Measurements from ENCODE around the gene TMEM132A. TPM values are rescaled to one million over a fixed set of nuclear protein-coding genes. Genes with fewer than 3 reads are reported as not detected.

Gene TMEM132A
- total RNA-seq, 1 experiment from 2014 or later = 95.5 TPM

DNA sequence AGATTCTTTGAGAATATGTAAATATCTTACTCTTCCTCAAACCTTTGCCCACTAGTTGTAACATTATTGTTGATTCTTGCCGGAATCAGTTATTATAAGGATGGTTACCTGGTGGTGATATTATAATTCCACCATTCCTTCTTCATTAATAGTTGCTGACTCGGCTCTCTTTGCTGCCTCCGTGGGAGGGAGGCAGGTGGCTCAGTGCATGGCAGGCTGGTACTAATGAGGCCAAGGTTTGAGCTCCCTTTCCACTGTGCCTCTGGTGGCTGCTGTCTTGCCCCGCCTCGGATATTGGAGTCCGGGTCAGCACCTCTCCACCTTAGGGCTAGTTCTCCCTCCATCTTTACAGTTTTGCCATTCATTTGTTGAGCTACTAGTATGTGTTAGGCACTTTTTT is 59.9 kb downstream of the TMEM132A start:
- H3K4ac ChIP-seq (ENCODE audit: low read depth, low read length) = no peak overlapping the region
- no peak overlapping the region for H2BK12ac ChIP-seq (ENCODE audit: insufficient read length, low read depth, low read length)
- H3K27ac Mint-ChIP-seq = no peak overlapping the region; a peak in 1 of 7 replicates
- no peaks in the 10 kb centered on the region for H3K4me1 ChIP-seq (ENCODE audit: insufficient read depth, low read length)
- H4K20me1 ChIP-seq (ENCODE audit: control insufficient read depth, insufficient read depth, insufficient read length) = no peaks in the 10 kb centered on the region
- H3K4me2 ChIP-seq (ENCODE audit: insufficient read depth, insufficient read length, low read length) = no peak overlapping the region
- DNase-seq = no peak
- H2AK5ac ChIP-seq (ENCODE audit: insufficient read length, low read length) = no peak overlapping the region
- no peak overlapping the region for H2BK120ac ChIP-seq (ENCODE audit: low read depth, low read length, poor library complexity, severe bottlenecking)
- H3K27me3 Mint-ChIP-seq (ENCODE audit: low read depth) = peaks cover 28% of the 10 kb centered on the region
- H3K9me3 ChIP-seq (ENCODE audit: control insufficient read depth, low read depth, low read length) = no peaks in the 10 kb centered on the region
- no peaks in the 10 kb centered on the region for H3K36me3 Mint-ChIP-seq (ENCODE audit: insufficient read depth in 1 of 3, low read depth in 3 of 3)
- H3K27ac ChIP-seq (ENCODE audit: insufficient read length, low read depth, low read length) = no peak overlapping the region
- no peak overlapping the region for H4K5ac ChIP-seq (ENCODE audit: insufficient read length, low read depth, low read length)
- no peak overlapping the region for H2BK5ac ChIP-seq (ENCODE audit: insufficient read length, low read length)
- no peak overlapping the region for H3T11ph ChIP-seq (ENCODE audit: low read length)
- H3K27me3 ChIP-seq (ENCODE audit: insufficient read depth, low read length) = no peaks in the 10 kb centered on the region; the same call in 1 of the 2 replicates
- TF ChIP-seq, protein P1, sequence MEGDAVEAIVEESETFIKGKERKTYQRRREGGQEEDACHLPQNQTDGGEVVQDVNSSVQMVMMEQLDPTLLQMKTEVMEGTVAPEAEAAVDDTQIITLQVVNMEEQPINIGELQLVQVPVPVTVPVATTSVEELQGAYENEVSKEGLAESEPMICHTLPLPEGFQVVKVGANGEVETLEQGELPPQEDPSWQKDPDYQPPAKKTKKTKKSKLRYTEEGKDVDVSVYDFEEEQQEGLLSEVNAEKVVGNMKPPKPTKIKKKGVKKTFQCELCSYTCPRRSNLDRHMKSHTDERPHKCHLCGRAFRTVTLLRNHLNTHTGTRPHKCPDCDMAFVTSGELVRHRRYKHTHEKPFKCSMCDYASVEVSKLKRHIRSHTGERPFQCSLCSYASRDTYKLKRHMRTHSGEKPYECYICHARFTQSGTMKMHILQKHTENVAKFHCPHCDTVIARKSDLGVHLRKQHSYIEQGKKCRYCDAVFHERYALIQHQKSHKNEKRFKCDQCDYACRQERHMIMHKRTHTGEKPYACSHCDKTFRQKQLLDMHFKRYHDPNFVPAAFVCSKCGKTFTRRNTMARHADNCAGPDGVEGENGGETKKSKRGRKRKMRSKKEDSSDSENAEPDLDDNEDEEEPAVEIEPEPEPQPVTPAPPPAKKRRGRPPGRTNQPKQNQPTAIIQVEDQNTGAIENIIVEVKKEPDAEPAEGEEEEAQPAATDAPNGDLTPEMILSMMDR (conservative IDR thresholded peaks at IDR 0.05) = no peak
- no peaks in the 10 kb centered on the region for H3K79me1 ChIP-seq (ENCODE audit: insufficient read depth, low read depth, low read length, poor library complexity, severe bottlenecking)
- H3K9ac ChIP-seq (ENCODE audit: extremely low read depth, insufficient read length, low read length) = no peak overlapping the region
- H3K79me2 ChIP-seq (ENCODE audit: insufficient read depth, low read length) = no peaks in the 10 kb centered on the region
- H3K18ac ChIP-seq (ENCODE audit: insufficient read length, low read depth, low read length) = no peak overlapping the region
- H3K23me2 ChIP-seq (ENCODE audit: insufficient read length, low read depth, low read length, poor library complexity, severe bottlenecking) = no peaks in the 10 kb centered on the region
- no peak overlapping the region for H3K56ac ChIP-seq (ENCODE audit: insufficient read length, low read depth, low read length)
- no peak overlapping the region for H3K23ac ChIP-seq (ENCODE audit: insufficient read length, low read depth, low read length)
- no peak overlapping the region for H3K14ac ChIP-seq (ENCODE audit: insufficient read depth, low read length)
- H3K9me3 Mint-ChIP-seq = no peaks in the 10 kb centered on the region
- no CpG with 5 or more reads among the region's 6 CpGs for WGBS (ENCODE audit: extremely low coverage, insufficient read length, low lambda C conversion rate)
- H3K4me3 Mint-ChIP-seq = no peak overlapping the region
- no peak overlapping the region for H2BK20ac ChIP-seq (ENCODE audit: low read depth, low read length, poor library complexity, severe bottlenecking)
- H4K8ac ChIP-seq (replicated peaks; ENCODE audit: insufficient read length, low read depth, low read length) = no peak overlapping the region
- no peak overlapping the region for H2BK15ac ChIP-seq (ENCODE audit: low read depth, low read length)
- 0 out of 4 replicates have a peak, but pooled peaks cover 2 to 6% of the 10 kb centered on the region in 2 experiments for H3K4me1 Mint-ChIP-seq
- H2AFZ ChIP-seq (ENCODE audit: low read length) = no peak overlapping the region
- no peak overlapping the region for H4K91ac ChIP-seq (ENCODE audit: insufficient read length, low read depth, low read length)
